Muscle of leg (tissue), 11 donors: ENCODE measurements around the gene ADAMTS14. TPM values are rescaled to one million over a fixed set of nuclear protein-coding genes. Genes with fewer than 3 reads are reported as not detected.

ENCODE experiments used
- DNase-seq: peaks from one replicate; pipeline ENCODE4 v3.0.0; 2013
- H3K27ac ChIP-seq: one replicate; pipeline ENCODE4 v1.5.1; 2013; ENCODE audit warnings: mild to moderate bottlenecking, low read length, control low read depth
- H3K27me3 ChIP-seq: one replicate; pipeline ENCODE4 v1.6.1; 2013; ENCODE audit warnings: low read length; ENCODE audit not compliant: control insufficient read depth, insufficient read depth
- H3K36me3 ChIP-seq: one replicate; pipeline ENCODE4 v1.6.1; 2013; ENCODE audit warnings: low read length; ENCODE audit not compliant: control insufficient read depth, insufficient read depth
- H3K4me1 ChIP-seq: one replicate; pipeline ENCODE4 v1.6.1; 2013; ENCODE audit warnings: low read length; ENCODE audit not compliant: control insufficient read depth, insufficient read depth
- H3K4me3 ChIP-seq: one replicate; pipeline ENCODE4 v1.5.1; 2013; ENCODE audit warnings: low read length, control low read depth
- H3K9me3 ChIP-seq: replicated peaks from 2 replicates; pipeline ENCODE4 v1.6.1; 2013; ENCODE audit warnings: low read depth, low read length; ENCODE audit not compliant: control insufficient read depth
- WGBS: methylation state at CpG from one replicate; pipeline ENCODE4 v1.1.5; 2013; ENCODE audit warnings: missing lambda C conversion rate; ENCODE audit not compliant: insufficient coverage; 5-methylcytosine and 5-hydroxymethylcytosine counted together
- polyA plus RNA-seq, 8 donors: library from polyadenylated mRNA; unstranded; fragments of 120-200 nt; gene quantifications; one replicate each; pipeline versions ENCODE4 v1.2.1 to v1.2.3, GENCODE V29; 2013; ENCODE audit warnings: inconsistent platforms in 1 of 8, low replicate concordance in 1 of 8; ENCODE audit not compliant: insufficient read length in 8 of 8, insufficient read depth in 1 of 8
- total RNA-seq: library from RNA; stranded (reverse); fragments of 120-200 nt; gene quantifications from one replicate; pipeline ENCODE4 v1.2.4, GENCODE V29; 2013

The ADAMTS14 gene
- total and polyA plus RNA-seq, 9 donors: 12.5 to 30.0 (median 20.0) TPM

DNA sequence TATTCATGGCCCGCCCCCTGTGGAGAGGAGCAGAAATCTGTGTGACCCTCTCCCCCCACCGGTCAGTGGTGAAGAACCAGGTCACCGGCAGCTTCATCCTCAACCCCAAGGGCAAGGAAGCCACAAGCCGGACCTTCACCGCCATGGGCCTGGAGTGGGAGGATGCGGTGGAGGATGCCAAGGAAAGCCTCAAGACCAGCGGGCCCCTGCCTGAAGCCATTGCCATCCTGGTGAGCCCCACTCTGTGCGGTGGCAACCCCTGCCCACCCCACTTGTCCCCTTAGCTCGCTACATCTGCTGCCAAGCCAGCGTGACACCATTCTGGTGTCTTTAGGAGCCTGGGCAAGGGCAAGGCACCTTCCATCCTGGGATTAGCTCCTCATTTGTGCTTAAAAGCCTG lies 77.5 kb downstream of the ADAMTS14 start:
- Histone ChIP-seq H3K27me3 (no peaks in the 10 kb centered on the region), H3K4me1 (peaks cover 31% of the 10 kb centered on the region), H3K27ac (no peak overlapping the region), H3K9me3 (peaks cover 6% of the 10 kb centered on the region), H3K4me3 (no peak overlapping the region), H3K36me3 (peaks cover 61% of the 10 kb centered on the region)
- 91% methylated on average over 4 of the region's 10 CpGs for WGBS
- DNase-seq: no peak

DNA sequence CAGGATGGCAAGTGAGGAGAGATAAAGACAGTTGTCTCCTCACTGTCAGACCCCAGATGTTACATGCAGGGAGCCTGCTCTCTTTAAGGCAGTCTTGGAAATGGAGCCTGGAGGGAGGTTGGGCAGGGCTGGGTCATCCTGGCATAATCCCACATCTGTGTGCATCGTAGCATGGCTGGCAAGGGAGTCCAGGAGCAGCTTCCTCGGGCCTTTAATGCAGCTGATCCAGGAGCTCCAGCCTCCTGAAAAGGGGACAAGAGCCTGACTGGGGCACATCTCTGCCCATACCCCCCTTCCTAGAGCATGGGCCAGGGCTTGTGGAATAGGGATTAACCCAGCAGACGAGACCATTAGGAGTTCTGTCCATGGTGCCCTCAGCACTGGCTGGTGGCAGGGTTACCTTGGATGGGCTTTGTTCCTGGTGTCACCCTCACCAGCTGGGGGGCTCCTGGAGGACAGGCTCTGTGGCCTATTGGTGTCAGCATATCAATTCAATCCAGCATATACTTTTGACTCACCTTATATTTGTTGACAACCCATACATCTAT lies 77.9 kb downstream of the ADAMTS14 start:
- Histone ChIP-seq H3K27ac (no peak overlapping the region), H3K4me1 (peaks cover 36% of the 10 kb centered on the region), H3K36me3 (peaks cover 57% of the 10 kb centered on the region), H3K27me3 (no peaks in the 10 kb centered on the region), H3K4me3 (no peak overlapping the region), H3K9me3 (peaks cover 6% of the 10 kb centered on the region)
- no peak for DNase-seq
- WGBS: 30% methylated on average over 2 of the region's 3 CpGs

DNA sequence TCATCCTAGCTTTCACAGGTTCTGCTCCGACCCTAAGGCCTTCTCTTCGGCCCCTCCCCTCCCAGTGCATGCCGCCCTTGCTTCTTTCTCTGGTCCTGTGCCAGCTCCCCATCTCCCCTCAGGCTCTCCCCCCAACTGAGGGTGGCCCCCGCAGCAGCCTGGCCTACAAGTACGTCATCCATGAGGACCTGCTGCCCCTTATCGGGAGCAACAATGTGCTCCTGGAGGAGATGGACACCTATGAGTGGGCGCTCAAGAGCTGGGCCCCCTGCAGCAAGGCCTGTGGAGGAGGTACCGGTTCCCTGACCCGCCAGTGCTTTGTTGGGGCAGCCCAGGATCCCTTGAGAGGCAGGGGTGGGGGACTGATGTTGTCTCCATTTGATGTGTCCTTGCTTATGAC lies 79.0 kb downstream of the ADAMTS14 start:
- 85% methylated on average over 7 of the region's 9 CpGs for WGBS
- H3K27me3 ChIP-seq: no peaks in the 10 kb centered on the region
- no peak overlapping the region for H3K4me3 ChIP-seq
- no peaks in the 10 kb centered on the region for H3K9me3 ChIP-seq
- no peak overlapping the region for H3K27ac ChIP-seq
- H3K4me1 ChIP-seq: peaks cover 39% of the 10 kb centered on the region
- peaks cover 49% of the 10 kb centered on the region for H3K36me3 ChIP-seq
- no peak for DNase-seq

DNA sequence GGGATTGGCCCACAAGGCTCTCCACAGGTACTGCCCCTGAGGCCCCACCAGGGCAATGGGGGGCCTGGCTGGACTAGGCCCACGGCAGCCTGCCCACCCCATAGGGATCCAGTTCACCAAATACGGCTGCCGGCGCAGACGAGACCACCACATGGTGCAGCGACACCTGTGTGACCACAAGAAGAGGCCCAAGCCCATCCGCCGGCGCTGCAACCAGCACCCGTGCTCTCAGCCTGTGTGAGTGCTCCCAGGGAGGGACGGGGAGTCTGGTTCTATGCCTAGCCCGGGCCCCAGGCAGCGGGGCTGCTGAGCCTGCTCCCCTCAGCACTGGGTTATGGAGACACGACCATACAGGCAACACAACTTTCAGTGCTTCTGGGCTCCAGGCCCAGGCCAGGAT lies 79.7 kb downstream of the ADAMTS14 start:
- Histone ChIP-seq H3K27ac (no peak overlapping the region), H3K27me3 (no peaks in the 10 kb centered on the region), H3K9me3 (no peaks in the 10 kb centered on the region), H3K36me3 (peaks cover 49% of the 10 kb centered on the region), H3K4me1 (peaks cover 39% of the 10 kb centered on the region), H3K4me3 (no peak overlapping the region)
- no peak for DNase-seq
- 87% methylated on average over 14 of the region's 14 CpGs for WGBS

DNA sequence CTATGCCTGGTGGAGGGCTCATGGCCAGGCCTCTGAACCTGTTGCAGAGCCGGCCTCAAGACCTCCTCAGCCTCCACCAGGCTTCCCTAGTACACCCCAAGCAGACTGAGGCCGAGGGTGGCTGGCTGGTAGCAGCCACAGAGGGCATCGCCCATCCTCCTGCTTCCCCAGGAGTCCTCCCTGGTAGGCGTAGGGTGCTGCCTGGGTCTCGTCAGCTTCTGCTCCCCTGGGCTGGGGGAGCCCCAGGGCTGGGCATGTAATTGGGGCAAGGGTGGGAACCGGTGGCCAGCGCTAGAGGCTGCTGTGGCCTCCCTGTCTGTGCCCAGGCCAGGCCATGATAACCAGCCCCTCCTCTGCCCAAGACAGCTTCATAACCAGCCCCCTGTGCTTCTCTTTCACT lies 80.3 kb downstream of the ADAMTS14 start:
- H3K4me1 ChIP-seq: peaks cover 34% of the 10 kb centered on the region
- H3K36me3 ChIP-seq: peaks cover 45% of the 10 kb centered on the region
- H3K27me3 ChIP-seq: no peaks in the 10 kb centered on the region
- 87% methylated on average over 5 of the region's 7 CpGs for WGBS
- no peak overlapping the region for H3K27ac ChIP-seq
- no peaks in the 10 kb centered on the region for H3K9me3 ChIP-seq
- DNase-seq: no peak
- H3K4me3 ChIP-seq: no peak overlapping the region

DNA sequence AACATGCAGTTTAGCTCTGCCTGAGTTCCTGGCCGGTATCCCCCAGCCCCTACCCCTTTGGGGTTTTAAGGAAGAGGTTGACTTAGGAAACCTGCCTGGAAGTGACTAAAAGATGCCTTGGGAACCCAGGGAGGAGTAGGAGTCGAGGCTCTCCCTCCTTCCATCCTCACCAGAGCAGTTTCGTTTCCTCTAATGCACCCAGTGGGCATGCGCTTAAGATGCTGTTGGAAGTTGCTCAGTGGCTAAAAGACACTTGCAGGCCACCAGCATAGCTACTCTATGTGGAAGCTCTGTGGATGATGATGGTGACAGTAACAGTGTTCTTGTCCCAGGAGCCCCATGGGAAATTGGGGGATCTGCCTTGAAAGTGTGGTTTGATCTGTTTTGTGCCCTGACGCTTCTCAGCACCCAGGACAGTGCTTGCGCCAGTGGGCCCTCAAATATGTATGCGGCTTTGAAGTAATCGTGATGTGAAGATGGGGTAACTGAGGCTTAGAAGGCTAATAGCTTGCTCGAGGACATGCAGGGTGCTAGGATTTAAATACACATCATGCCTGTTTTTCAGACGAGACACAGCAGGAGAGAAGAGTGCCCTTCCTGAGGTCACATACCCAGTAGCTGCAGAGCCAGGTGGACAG lies 80.8 kb downstream of the ADAMTS14 start:
- Histone ChIP-seq H3K4me3 (no peak overlapping the region), H3K9me3 (no peaks in the 10 kb centered on the region), H3K27me3 (no peaks in the 10 kb centered on the region), H3K4me1 (peaks cover 34% of the 10 kb centered on the region), H3K36me3 (peaks cover 50% of the 10 kb centered on the region), H3K27ac (no peak overlapping the region)
- 86% methylated on average over 6 of the region's 10 CpGs for WGBS
- DNase-seq: no peak

DNA sequence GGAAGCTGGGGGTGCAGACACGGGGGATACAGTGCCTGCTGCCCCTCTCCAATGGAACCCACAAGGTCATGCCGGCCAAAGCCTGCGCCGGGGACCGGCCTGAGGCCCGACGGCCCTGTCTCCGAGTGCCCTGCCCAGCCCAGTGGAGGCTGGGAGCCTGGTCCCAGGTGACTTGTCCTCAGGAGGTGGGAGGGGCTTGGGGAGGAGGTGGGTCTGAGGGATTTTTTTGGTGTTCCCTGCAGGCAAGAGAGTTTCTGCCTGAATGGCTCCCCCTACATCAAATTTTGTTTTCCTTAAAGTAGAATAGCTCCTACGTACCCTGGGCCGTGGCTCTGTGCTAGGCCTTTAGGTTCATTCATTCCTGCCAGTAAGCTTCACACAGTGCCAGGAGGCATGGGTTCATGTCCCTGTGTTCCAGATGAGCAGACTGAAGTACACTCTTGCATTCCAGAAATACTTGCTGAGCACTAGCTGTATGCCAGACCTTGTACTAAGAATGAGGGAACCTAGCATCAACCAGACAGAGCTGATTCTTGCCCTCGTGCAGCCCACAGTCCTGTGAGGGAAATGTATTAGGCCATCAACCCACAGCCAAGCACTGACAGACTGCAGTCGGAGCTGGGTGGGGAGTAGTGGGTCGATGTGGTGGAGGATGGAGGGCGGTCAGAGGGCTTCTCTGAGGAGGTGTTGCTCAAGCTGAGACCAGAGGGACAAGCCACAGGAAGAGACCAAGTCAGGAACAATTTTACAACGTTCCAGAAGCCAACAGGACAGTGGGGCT lies 81.7 kb downstream of the ADAMTS14 start:
- DNase-seq: no peak
- Histone ChIP-seq H3K27ac (peak overlapping the region; percentile 29), H3K4me1 (peaks cover 34% of the 10 kb centered on the region), H3K9me3 (no peaks in the 10 kb centered on the region), H3K27me3 (no peaks in the 10 kb centered on the region), H3K4me3 (no peak overlapping the region), H3K36me3 (peaks cover 48% of the 10 kb centered on the region)
- 60% methylated on average over 6 of the region's 15 CpGs for WGBS

DNA sequence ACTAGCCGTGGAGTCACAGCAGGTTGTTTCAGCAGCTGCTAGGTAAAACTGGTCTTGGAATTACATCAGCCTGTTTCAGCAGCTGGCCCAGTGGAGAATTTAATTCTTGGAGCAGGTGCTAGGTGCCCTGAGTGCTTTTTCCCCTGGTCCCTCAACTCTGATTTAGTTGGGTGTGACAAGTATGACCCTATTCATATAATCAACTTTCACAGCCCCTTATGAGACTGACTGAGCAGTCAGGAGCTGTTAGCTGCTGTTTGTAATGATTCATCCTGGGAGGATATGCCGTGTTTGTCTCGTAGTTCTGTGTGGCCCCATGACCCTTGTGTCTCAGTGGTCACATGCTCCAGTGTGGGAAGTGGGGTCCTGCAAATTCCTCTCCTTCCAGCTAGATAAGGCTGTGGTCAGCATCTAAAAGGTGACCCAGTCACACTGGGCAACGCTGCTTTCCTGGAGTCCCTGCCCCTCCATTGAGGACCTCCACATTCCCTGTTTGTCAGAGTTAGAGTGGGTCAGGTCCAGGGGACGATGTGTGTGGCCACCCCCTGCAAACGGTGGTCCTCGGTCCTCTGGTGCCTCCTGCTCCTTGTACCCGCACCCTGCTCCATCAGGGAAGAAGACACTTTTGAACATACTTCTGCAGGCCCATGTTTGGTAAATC lies 84.5 kb downstream of the ADAMTS14 start:
- H3K9me3 ChIP-seq: no peaks in the 10 kb centered on the region
- peak overlapping the region; percentile 29 for H3K27ac ChIP-seq
- 78% methylated on average over 6 of the region's 8 CpGs for WGBS
- no peak overlapping the region for H3K4me3 ChIP-seq
- no peak for DNase-seq
- H3K27me3 ChIP-seq: no peaks in the 10 kb centered on the region
- peaks cover 43% of the 10 kb centered on the region for H3K36me3 ChIP-seq
- H3K4me1 ChIP-seq: peaks cover 49% of the 10 kb centered on the region

DNA sequence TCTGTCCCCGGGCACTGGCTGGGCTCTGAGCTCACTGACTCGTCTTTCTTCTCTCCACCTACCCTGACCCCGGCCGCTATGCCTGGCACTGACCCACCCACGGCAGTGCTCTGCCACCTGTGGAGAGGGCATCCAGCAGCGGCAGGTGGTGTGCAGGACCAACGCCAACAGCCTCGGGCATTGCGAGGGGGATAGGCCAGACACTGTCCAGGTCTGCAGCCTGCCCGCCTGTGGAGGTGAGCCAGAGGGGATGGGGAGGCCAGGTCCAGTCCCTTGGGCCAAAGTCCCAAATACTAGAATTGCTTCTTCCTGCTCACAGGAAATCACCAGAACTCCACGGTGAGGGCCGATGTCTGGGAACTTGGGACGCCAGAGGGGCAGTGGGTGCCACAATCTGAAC lies 85.5 kb downstream of the ADAMTS14 start:
- 78% methylated on average over 12 of the region's 13 CpGs for WGBS
- no peak for DNase-seq
- Histone ChIP-seq H3K36me3 (peaks cover 43% of the 10 kb centered on the region), H3K9me3 (no peaks in the 10 kb centered on the region), H3K27ac (no peak overlapping the region), H3K4me3 (no peak overlapping the region), H3K27me3 (no peaks in the 10 kb centered on the region), H3K4me1 (peaks cover 50% of the 10 kb centered on the region)
